Measurements from ENCODE around the gene NKD1.

The NKD1 gene

DNA sequence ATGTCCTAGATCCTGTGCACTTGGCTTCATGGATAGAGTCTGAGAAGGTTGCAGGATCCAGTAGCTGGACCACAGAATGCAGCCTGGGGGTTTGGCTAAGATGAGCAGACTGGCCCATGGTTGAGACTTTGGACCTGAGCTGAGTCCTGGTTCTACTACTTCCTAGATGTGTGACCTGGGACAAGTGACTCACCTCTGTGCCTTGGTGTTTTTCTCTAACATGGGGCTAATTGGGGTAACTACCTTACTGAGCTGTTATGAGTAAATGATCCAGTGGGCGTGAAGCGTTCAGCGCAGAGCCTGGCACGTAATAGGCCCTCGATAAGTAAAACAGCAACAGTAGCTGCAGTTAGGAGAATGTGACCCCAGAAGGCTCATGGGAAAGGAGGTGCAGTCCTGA is 94.2 kb downstream of the NKD1 start:
- no peaks in the 10 kb centered on the region for H3K9me3 ChIP-seq (ENCODE audit: control insufficient read depth, low read length)
- H3K4me3 ChIP-seq (ENCODE audit: insufficient read depth, low read depth, low read length, poor library complexity, severe bottlenecking) = no peak overlapping the region
- no peak overlapping the region for H3K27ac ChIP-seq (ENCODE audit: insufficient read depth, low read length, poor library complexity, severe bottlenecking)
- DNase-seq = no peak
- no peaks in the 10 kb centered on the region for H3K27me3 ChIP-seq (replicated peaks; ENCODE audit: control insufficient read depth, insufficient read depth, low read length, poor library complexity, severe bottlenecking)
- H3K4me1 ChIP-seq (ENCODE audit: control insufficient read depth, insufficient read depth, low read length, poor library complexity, severe bottlenecking) = no peaks in the 10 kb centered on the region
- H3K36me3 ChIP-seq (ENCODE audit: control insufficient read depth, insufficient read depth, low read length) = no peaks in the 10 kb centered on the region

DNA sequence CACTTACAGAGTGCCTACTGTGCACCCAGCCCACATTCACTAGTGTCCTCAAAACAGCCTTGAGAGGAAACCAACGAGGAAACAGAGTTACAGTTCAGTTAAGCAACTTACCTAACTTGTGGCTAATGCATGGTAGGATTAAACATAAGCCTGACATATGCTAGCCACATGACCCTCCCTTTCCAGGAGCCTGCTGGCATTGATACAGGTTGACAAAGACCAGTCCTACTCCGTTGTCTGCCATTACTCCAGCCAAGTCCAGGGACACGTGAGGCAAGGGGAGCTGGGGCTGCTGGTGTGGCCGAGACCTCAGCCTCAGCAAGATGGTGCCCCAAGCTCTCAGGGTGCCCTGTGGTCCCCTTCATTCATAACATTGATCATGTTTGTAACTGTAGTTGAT is 95.0 kb downstream of the NKD1 start:
- Histone ChIP-seq H3K4me1 (ENCODE audit: control insufficient read depth, insufficient read depth, low read length, poor library complexity, severe bottlenecking) (no peaks in the 10 kb centered on the region), H3K4me3 (ENCODE audit: insufficient read depth, low read depth, low read length, poor library complexity, severe bottlenecking) (no peak overlapping the region), H3K36me3 (ENCODE audit: control insufficient read depth, insufficient read depth, low read length) (no peaks in the 10 kb centered on the region), H3K27ac (ENCODE audit: insufficient read depth, low read length, poor library complexity, severe bottlenecking) (no peak overlapping the region), H3K27me3 (replicated peaks; ENCODE audit: control insufficient read depth, insufficient read depth, low read length, poor library complexity, severe bottlenecking) (no peaks in the 10 kb centered on the region), H3K9me3 (ENCODE audit: control insufficient read depth, low read length) (no peaks in the 10 kb centered on the region)
- DNase-seq = no peak

DNA sequence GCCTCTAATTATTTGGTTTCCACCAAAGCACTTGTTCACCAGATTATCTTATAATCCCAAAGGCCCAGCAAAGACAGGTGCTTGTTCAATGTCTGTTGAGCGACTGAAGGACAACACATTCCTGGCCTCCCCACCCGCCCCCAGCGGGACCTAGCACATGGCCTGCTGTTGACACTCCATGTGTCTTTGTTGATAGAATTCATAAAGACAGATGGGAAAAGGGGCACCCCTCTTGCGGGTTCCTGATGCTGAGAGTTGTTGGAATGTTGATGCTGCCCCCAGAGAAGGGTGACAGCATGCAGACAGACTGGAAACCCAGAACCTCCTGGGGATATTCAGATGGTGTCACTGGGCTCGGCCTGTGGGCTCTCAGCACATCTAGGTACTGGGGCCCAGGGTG is 96.0 kb downstream of the NKD1 start:
- Histone ChIP-seq H3K36me3 (ENCODE audit: control insufficient read depth, insufficient read depth, low read length) (no peaks in the 10 kb centered on the region), H3K9me3 (ENCODE audit: control insufficient read depth, low read length) (no peaks in the 10 kb centered on the region), H3K4me3 (ENCODE audit: insufficient read depth, low read depth, low read length, poor library complexity, severe bottlenecking) (no peak overlapping the region), H3K27ac (ENCODE audit: insufficient read depth, low read length, poor library complexity, severe bottlenecking) (no peak overlapping the region), H3K27me3 (replicated peaks; ENCODE audit: control insufficient read depth, insufficient read depth, low read length, poor library complexity, severe bottlenecking) (no peaks in the 10 kb centered on the region), H3K4me1 (ENCODE audit: control insufficient read depth, insufficient read depth, low read length, poor library complexity, severe bottlenecking) (no peaks in the 10 kb centered on the region)
- DNase-seq = no peak

DNA sequence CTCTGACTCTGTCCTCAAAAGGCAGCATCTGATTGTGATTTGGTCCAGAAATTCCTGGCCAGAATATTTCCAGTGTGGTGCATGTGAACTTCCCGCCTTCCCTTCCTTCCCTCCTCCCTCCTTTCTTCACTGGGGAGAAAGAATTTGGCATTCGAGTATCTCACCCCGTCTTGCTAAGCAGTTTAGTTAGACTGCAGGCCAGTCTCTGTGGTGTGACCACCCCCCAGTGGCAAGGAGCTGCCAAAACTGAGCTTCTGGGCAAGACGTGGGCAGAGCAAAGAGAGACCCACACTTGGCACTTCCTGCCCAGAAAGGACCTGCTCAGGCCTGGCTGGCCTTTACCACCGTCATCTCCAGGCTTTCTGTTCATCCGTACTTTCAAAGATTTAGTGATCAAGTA is 96.5 kb downstream of the NKD1 start:
- Histone ChIP-seq H3K4me1 (ENCODE audit: control insufficient read depth, insufficient read depth, low read length, poor library complexity, severe bottlenecking) (no peaks in the 10 kb centered on the region), H3K27me3 (replicated peaks; ENCODE audit: control insufficient read depth, insufficient read depth, low read length, poor library complexity, severe bottlenecking) (no peaks in the 10 kb centered on the region), H3K27ac (ENCODE audit: insufficient read depth, low read length, poor library complexity, severe bottlenecking) (no peak overlapping the region), H3K4me3 (ENCODE audit: insufficient read depth, low read depth, low read length, poor library complexity, severe bottlenecking) (no peak overlapping the region), H3K36me3 (ENCODE audit: control insufficient read depth, insufficient read depth, low read length) (no peaks in the 10 kb centered on the region), H3K9me3 (ENCODE audit: control insufficient read depth, low read length) (no peaks in the 10 kb centered on the region)
- no peak for DNase-seq

GRCh38 chr16:50645563-50646220 is 97.5 kb downstream of the NKD1 start:
- no peak overlapping the region for H3K4me3 ChIP-seq (ENCODE audit: insufficient read depth, low read depth, low read length, poor library complexity, severe bottlenecking)
- no peaks in the 10 kb centered on the region for H3K36me3 ChIP-seq (ENCODE audit: control insufficient read depth, insufficient read depth, low read length)
- H3K27me3 ChIP-seq (replicated peaks; ENCODE audit: control insufficient read depth, insufficient read depth, low read length, poor library complexity, severe bottlenecking) = no peaks in the 10 kb centered on the region
- H3K9me3 ChIP-seq (ENCODE audit: control insufficient read depth, low read length) = no peaks in the 10 kb centered on the region
- DNase-seq = no peak
- no peaks in the 10 kb centered on the region for H3K4me1 ChIP-seq (ENCODE audit: control insufficient read depth, insufficient read depth, low read length, poor library complexity, severe bottlenecking)
- no peak overlapping the region for H3K27ac ChIP-seq (ENCODE audit: insufficient read depth, low read length, poor library complexity, severe bottlenecking)

DNA sequence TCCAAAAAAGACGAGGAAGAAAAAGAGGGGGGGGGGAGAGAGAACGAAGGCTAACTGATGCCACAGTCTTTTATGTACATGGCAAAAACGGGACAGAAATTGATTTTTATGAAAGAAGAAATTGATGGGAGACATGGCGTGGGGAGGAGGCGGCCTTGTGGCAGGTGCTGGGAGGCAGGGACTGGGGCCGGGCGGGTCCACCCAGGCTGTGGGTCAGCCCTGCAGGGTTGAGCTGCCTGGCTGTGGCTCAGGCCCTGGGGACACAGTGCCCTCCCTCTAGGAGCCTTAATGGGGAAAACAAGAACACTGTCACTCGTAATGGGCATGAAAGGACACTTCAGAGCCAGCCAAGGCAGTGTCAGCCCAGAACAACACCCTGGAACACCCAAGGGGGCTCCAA is 98.1 kb downstream of the NKD1 start:
- no peaks in the 10 kb centered on the region for H3K9me3 ChIP-seq (ENCODE audit: control insufficient read depth, low read length)

DNA sequence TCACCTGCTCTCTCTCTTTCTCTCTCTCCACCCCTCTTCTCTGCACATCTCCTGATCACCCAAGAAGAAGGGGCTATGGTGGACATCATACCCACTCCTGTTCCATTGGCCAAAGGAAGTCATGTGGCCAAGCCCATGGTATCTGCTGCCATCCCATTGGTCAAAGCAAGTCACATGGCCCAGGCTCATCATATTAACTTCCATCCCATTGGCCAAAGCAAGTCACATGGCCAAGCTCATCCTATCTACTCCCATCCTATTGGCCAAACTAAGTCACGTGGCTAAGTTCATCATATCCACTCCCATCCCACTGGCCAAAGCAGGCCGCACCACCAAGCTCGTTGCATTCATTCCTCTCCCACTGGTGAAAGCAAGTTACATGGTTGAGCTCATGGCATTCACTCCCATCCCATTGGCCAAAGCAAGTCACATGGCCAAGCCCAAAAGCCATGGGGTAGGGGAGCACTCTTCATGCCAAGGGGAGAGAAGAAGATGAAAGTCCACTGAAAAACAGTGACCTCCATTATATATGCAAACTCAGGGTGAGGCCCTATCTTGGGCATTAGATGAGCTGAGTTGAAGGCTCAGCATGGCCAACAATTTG is 103.7 kb downstream of the NKD1 start:
- DNase-seq = no peak
- H3K27me3 ChIP-seq (replicated peaks; ENCODE audit: control insufficient read depth, insufficient read depth, low read length, poor library complexity, severe bottlenecking) = no peaks in the 10 kb centered on the region
- no peaks in the 10 kb centered on the region for H3K36me3 ChIP-seq (ENCODE audit: control insufficient read depth, insufficient read depth, low read length)
- H3K27ac ChIP-seq (ENCODE audit: insufficient read depth, low read length, poor library complexity, severe bottlenecking) = no peak overlapping the region
- no peaks in the 10 kb centered on the region for H3K4me1 ChIP-seq (ENCODE audit: control insufficient read depth, insufficient read depth, low read length, poor library complexity, severe bottlenecking)
- no peak overlapping the region for H3K4me3 ChIP-seq (ENCODE audit: insufficient read depth, low read depth, low read length, poor library complexity, severe bottlenecking)
- no peaks in the 10 kb centered on the region for H3K9me3 ChIP-seq (ENCODE audit: control insufficient read depth, low read length)

More for the DNA sequence above, 98.1 kb downstream of the NKD1 start:
- Histone ChIP-seq H3K27me3 (replicated peaks; ENCODE audit: control insufficient read depth, insufficient read depth, low read length, poor library complexity, severe bottlenecking) (no peaks in the 10 kb centered on the region), H3K4me1 (ENCODE audit: control insufficient read depth, insufficient read depth, low read length, poor library complexity, severe bottlenecking) (no peaks in the 10 kb centered on the region), H3K36me3 (ENCODE audit: control insufficient read depth, insufficient read depth, low read length) (no peaks in the 10 kb centered on the region), H3K4me3 (ENCODE audit: insufficient read depth, low read depth, low read length, poor library complexity, severe bottlenecking) (no peak overlapping the region), H3K27ac (ENCODE audit: insufficient read depth, low read length, poor library complexity, severe bottlenecking) (no peak overlapping the region)
- no peak for DNase-seq

GRCh38 chr16:50652836-50653425 is 104.7 kb downstream of the NKD1 start:
- no peaks in the 10 kb centered on the region for H3K9me3 ChIP-seq (ENCODE audit: control insufficient read depth, low read length)
- DNase-seq = no peak
- H3K36me3 ChIP-seq (ENCODE audit: control insufficient read depth, insufficient read depth, low read length) = no peaks in the 10 kb centered on the region
- H3K27ac ChIP-seq (ENCODE audit: insufficient read depth, low read length, poor library complexity, severe bottlenecking) = no peak overlapping the region
- no peaks in the 10 kb centered on the region for H3K27me3 ChIP-seq (replicated peaks; ENCODE audit: control insufficient read depth, insufficient read depth, low read length, poor library complexity, severe bottlenecking)
- no peak overlapping the region for H3K4me3 ChIP-seq (ENCODE audit: insufficient read depth, low read depth, low read length, poor library complexity, severe bottlenecking)
- H3K4me1 ChIP-seq (ENCODE audit: control insufficient read depth, insufficient read depth, low read length, poor library complexity, severe bottlenecking) = no peaks in the 10 kb centered on the region

- no peaks in the 10 kb centered on the region for H3K27me3 ChIP-seq (replicated peaks; ENCODE audit: control insufficient read depth, insufficient read depth, low read length, poor library complexity, severe bottlenecking)
- DNase-seq = no peak
- H3K4me1 ChIP-seq (ENCODE audit: control insufficient read depth, insufficient read depth, low read length, poor library complexity, severe bottlenecking) = no peaks in the 10 kb centered on the region
- H3K9me3 ChIP-seq (ENCODE audit: control insufficient read depth, low read length) = no peaks in the 10 kb centered on the region
- no peaks in the 10 kb centered on the region for H3K36me3 ChIP-seq (ENCODE audit: control insufficient read depth, insufficient read depth, low read length)
- no peak overlapping the region for H3K27ac ChIP-seq (ENCODE audit: insufficient read depth, low read length, poor library complexity, severe bottlenecking)
- H3K4me3 ChIP-seq (ENCODE audit: insufficient read depth, low read depth, low read length, poor library complexity, severe bottlenecking) = no peak overlapping the region
These were observed 105.7 kb downstream of the NKD1 start for GRCh38 chr16:50653633-50654519.

Data from effector memory CD4-positive, alpha-beta T cell (primary cell).